C4-2B (cell line): ENCODE measurements around the gene ARFRP1.

Source experiments
- ZFX ChIP-seq: fragments of 450-650 bp; IDR thresholded peaks from 2 replicates; pipeline ENCODE4 v1.6.1; 2017
- TF ChIP-seq, protein P1 (sequence below): fragments of 450-650 bp; conservative IDR thresholded peaks from 2 replicates; pipeline ENCODE4 v1.5.1; 2017; ENCODE audit warnings: mild to moderate bottlenecking

DNA sequence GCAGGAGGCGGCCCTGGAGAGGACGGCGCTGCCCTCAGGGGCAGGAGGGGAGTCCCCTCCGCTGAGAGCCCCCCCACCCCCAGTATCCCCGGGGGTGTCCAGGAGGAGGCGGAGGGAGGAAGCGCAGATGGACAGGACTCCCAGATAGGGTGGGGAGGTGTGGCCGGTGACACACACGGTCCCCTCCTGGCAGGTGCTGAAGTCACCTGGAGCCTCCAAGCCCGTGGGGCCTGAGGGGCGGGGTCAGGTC lies 55.9 kb downstream of the ARFRP1 start:
- TF ChIP-seq, protein P1, sequence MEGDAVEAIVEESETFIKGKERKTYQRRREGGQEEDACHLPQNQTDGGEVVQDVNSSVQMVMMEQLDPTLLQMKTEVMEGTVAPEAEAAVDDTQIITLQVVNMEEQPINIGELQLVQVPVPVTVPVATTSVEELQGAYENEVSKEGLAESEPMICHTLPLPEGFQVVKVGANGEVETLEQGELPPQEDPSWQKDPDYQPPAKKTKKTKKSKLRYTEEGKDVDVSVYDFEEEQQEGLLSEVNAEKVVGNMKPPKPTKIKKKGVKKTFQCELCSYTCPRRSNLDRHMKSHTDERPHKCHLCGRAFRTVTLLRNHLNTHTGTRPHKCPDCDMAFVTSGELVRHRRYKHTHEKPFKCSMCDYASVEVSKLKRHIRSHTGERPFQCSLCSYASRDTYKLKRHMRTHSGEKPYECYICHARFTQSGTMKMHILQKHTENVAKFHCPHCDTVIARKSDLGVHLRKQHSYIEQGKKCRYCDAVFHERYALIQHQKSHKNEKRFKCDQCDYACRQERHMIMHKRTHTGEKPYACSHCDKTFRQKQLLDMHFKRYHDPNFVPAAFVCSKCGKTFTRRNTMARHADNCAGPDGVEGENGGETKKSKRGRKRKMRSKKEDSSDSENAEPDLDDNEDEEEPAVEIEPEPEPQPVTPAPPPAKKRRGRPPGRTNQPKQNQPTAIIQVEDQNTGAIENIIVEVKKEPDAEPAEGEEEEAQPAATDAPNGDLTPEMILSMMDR, result no peak
- TF ChIP-seq ZFX, result no peak
